DND-41 (cell line): ENCODE results near the gene SSX3.
"Not testable (repeated sequence)": the region's sequence is repeated elsewhere in the genome, so short reads cannot be mapped to it uniquely, and the experiment has no call there.

Experiments
- ATAC-seq: fragments of 200-7000 bp; cut with Tn5 transposase; 3 replicates; pipeline ENCODE4 v1.9.1; 2021; ENCODE audit warnings: low read depth; ENCODE audit not compliant: insufficient read depth
- DNase-seq: peaks from one replicate; pipeline ENCODE4 v3.0.0-alpha.2; 2020
- H2AFZ ChIP-seq: 2 replicates; pipeline ENCODE4 v1.6.0; 2012; ENCODE audit warnings: low read depth, low read length
- H3K27ac ChIP-seq: 2 replicates; pipeline ENCODE4 v1.5.1; 2012; ENCODE audit warnings: low read length, inconsistent platforms
- H3K27me3 ChIP-seq: fragments of 200-600 bp; sonication (generic); 2 replicates; pipeline ENCODE4 v1.6.0; 2012; ENCODE audit warnings: low read length, mild to moderate bottlenecking, inconsistent platforms; ENCODE audit not compliant: insufficient read depth, poor library complexity
- H3K36me3 ChIP-seq: 2 replicates; pipeline ENCODE4 v1.5.1; 2012; ENCODE audit warnings: low read length, inconsistent platforms; ENCODE audit not compliant: insufficient read depth
- H3K4me1 ChIP-seq: 2 replicates; pipeline ENCODE4 v1.5.1; 2012; ENCODE audit warnings: mild to moderate bottlenecking, low read length; ENCODE audit not compliant: insufficient read depth
- H3K4me2 ChIP-seq: 2 replicates; pipeline ENCODE4 v1.6.0; 2012; ENCODE audit warnings: mild to moderate bottlenecking, moderate library complexity, low read length, inconsistent platforms; ENCODE audit not compliant: insufficient read depth
- H3K4me3 ChIP-seq, 2 experiments: fragments of 200-600 bp in 1 of 2; shearing (Covaris generic) in 1 of 2; 2 replicates each; pipeline ENCODE4 v1.5.1; 2012 to 2016; ENCODE audit warnings: inconsistent platforms in 2 of 2, low read length in 2 of 2, mild to moderate bottlenecking in 2 of 2, low read depth in 1 of 2, moderate library complexity in 1 of 2
- H3K79me2 ChIP-seq: 2 replicates; pipeline ENCODE4 v1.6.0; 2012; ENCODE audit warnings: low read length, inconsistent platforms; ENCODE audit not compliant: insufficient read depth
- H3K9ac ChIP-seq: 2 replicates; pipeline ENCODE4 v1.6.0; 2012; ENCODE audit warnings: low read depth, mild to moderate bottlenecking, inconsistent platforms, low read length, moderate library complexity
- H3K9me3 ChIP-seq: 2 replicates; pipeline ENCODE4 v1.5.1; 2012; ENCODE audit warnings: low read length, moderate library complexity, mild to moderate bottlenecking, inconsistent platforms; ENCODE audit not compliant: insufficient read depth, severe bottlenecking
- H4K20me1 ChIP-seq: 2 replicates; pipeline ENCODE4 v1.6.0; 2012; ENCODE audit warnings: low read length; ENCODE audit not compliant: insufficient read depth
- CTCF ChIP-seq: IDR thresholded peaks from 2 replicates; pipeline ENCODE4 v1.5.1; 2012; ENCODE audit warnings: borderline replicate concordance, low read length, moderate library complexity, mild to moderate bottlenecking; ENCODE audit not compliant: poor library complexity, severe bottlenecking; ENCODE audit errors: extremely low read depth
- EZH2 ChIP-seq: IDR thresholded peaks from 3 replicates; pipeline ENCODE4 v1.6.1; 2012; ENCODE audit warnings: borderline replicate concordance, low read depth, mild to moderate bottlenecking, moderate library complexity, low read length, inconsistent platforms; ENCODE audit not compliant: severe bottlenecking

Gene SSX3

GRCh38 chrX:48357681-48358080 lies 1.2 kb upstream of the SSX3 start:
- no peak for DNase-seq
- Histone ChIP-seq H3K4me3 (no peak overlapping the region), H3K36me3 (no peaks in the 10 kb centered on the region), H3K27ac (no peak overlapping the region), H3K9ac (no peak overlapping the region), H3K4me1 (no peaks in the 10 kb centered on the region), H3K27me3 (no peaks in the 10 kb centered on the region), H3K4me2 (no peak overlapping the region), H4K20me1 (no peaks in the 10 kb centered on the region), H3K9me3 (no peaks in the 10 kb centered on the region), H2AFZ (no peak overlapping the region), H3K79me2 (no peaks in the 10 kb centered on the region)
- ATAC-seq, result no peak
- TF ChIP-seq EZH2, result no peak
- no peak for TF ChIP-seq CTCF

DNA sequence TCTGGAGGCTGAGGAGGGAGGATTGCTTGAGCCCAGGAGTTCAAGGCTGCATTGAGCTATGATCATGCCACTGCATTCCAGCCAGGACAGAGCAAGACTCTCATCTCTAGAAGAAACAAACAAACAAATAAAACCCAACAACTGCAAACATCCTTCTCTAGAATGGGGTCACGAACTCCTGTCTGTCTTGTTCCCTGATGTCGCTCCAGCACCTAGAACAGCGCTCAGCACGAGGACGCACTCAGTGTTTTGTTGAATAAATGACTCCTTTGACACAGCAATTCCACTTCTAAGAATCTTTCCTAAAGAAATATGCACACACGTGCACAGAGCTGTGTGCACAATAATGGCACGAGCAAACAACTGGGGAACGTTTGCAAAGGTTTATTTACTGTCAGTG lies 10.4 kb downstream of the SSX3 start:
- ATAC-seq, H3K4me2 ChIP-seq, H4K20me1 ChIP-seq, H3K9ac ChIP-seq, H3K27me3 ChIP-seq, H3K36me3 ChIP-seq, DNase-seq, H3K4me1 ChIP-seq, H3K27ac ChIP-seq, H3K9me3 ChIP-seq, H3K79me2 ChIP-seq, H3K4me3 ChIP-seq, H2AFZ ChIP-seq: not testable (repeated sequence)

GRCh38 chrX:48313996-48314395 lies 42.5 kb downstream of the SSX3 start:
- H4K20me1 ChIP-seq, ATAC-seq, H3K9me3 ChIP-seq, H3K4me1 ChIP-seq, H3K9ac ChIP-seq, H3K79me2 ChIP-seq, H3K36me3 ChIP-seq, H3K27ac ChIP-seq, H3K4me3 ChIP-seq, H3K4me2 ChIP-seq, H3K27me3 ChIP-seq, H2AFZ ChIP-seq, DNase-seq: not testable (repeated sequence)

DNA sequence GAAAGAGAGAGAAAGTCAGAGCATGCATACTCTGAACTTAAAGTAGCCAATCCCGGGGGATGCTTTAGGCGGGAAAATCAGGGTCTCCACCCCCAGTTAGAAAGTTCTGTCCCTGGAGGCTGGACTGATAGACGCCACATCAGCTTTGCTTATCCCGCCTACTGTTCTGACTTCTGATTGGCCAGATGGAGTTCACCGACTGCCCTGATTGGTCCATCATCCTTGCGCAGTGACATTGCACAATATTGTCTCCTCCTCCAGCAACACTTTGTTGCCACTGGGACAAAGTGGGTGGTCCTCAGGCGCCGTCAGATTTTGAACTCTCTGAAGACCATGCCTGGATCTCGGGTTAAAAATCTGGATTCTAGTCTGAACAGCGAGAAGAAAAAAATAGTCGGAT lies 50.3 kb downstream of the SSX3 start:
- TF ChIP-seq EZH2 (no peak), CTCF (no peak)
- H3K9me3 ChIP-seq, result no peaks in the 10 kb centered on the region
- ATAC-seq, result no peak

More for the DNA sequence above, 50.3 kb downstream of the SSX3 start:
- Histone ChIP-seq H3K79me2 (no peaks in the 10 kb centered on the region), H3K27ac (no peak overlapping the region), H3K36me3 (no peaks in the 10 kb centered on the region), H3K4me3 (no peak overlapping the region), H3K27me3 (no peaks in the 10 kb centered on the region), H4K20me1 (no peaks in the 10 kb centered on the region), H3K9ac (no peak overlapping the region), H2AFZ (no peak overlapping the region), H3K4me2 (no peak overlapping the region), H3K4me1 (no peaks in the 10 kb centered on the region)
- DNase-seq, result no peak
